H1 (cell line): ENCODE measurements around the gene IRS1. TPM values are rescaled to one million over a fixed set of nuclear protein-coding genes. Genes with fewer than 3 reads are reported as not detected.

Source experiments
- CTCF ChIA-PET: fragments of 300-600 bp; sonication (Branson Sonifier 250); formaldehyde crosslinking; loops from one replicate; lab custom pipeline; 2021; ENCODE audit not compliant: partially characterized antibody; lab: Charles Lee
- POLR2A ChIA-PET: fragments of 300-600 bp; sonication (Branson Sonifier 250); formaldehyde crosslinking; loops from one replicate; lab custom pipeline; 2021; ENCODE audit warnings: inconsistent platforms; ENCODE audit not compliant: partially characterized antibody; lab: Charles Lee
- DNase-seq, 2 experiments: peaks; one replicate each; pipeline versions ENCODE4 v3.0.0 to v3.0.0-alpha.2; 2010 to 2022; ENCODE audit warnings: low spot score in 2 of 2, low read depth in 1 of 2, mixed read lengths in 1 of 2
- FAIRE-seq: peaks from 2 replicates; lab custom pipeline; 2011; peaks lifted over from hg19 to GRCh38; lab: Jason Lieb, UNC
- H2AFZ ChIP-seq: 2 replicates; pipeline ENCODE4 v1.8.1; 2012; ENCODE audit warnings: low read length, inconsistent platforms
- H2AK5ac ChIP-seq: 2 replicates; pipeline ENCODE4 v1.6.1; 2013; ENCODE audit warnings: low read depth, low read length
- H2BK120ac ChIP-seq: replicated peaks from 2 replicates; pipeline ENCODE3; 2013; ENCODE audit warnings: low read depth, low read length, inconsistent platforms
- H2BK12ac ChIP-seq: 2 replicates; pipeline ENCODE4 v1.6.1; 2013; ENCODE audit warnings: low read depth, low read length
- H2BK15ac ChIP-seq: 2 replicates; pipeline ENCODE4 v1.6.1; 2013; ENCODE audit warnings: low read length
- H2BK20ac ChIP-seq: 2 replicates; pipeline ENCODE4 v1.6.1; 2013; ENCODE audit warnings: low read length
- H2BK5ac ChIP-seq: 2 replicates; pipeline ENCODE4 v1.6.1; 2013; ENCODE audit warnings: low read depth, low read length
- H3K14ac ChIP-seq: 2 replicates; pipeline ENCODE4 v1.6.1; 2013; ENCODE audit warnings: inconsistent platforms; ENCODE audit not compliant: insufficient read length
- H3K18ac ChIP-seq: 2 replicates; pipeline ENCODE4 v1.6.1; 2013; ENCODE audit warnings: low read length; ENCODE audit errors: extremely low read depth
- H3K23ac ChIP-seq: 2 replicates; pipeline ENCODE4 v1.6.1; 2013; ENCODE audit warnings: inconsistent platforms; ENCODE audit not compliant: insufficient read length
- H3K23me2 ChIP-seq: 2 replicates; pipeline ENCODE4 v1.6.1; 2013; ENCODE audit warnings: low read depth, low read length
- H3K27ac ChIP-seq: 2 replicates; pipeline ENCODE4 v1.6.1; 2011; ENCODE audit warnings: low read depth, low read length, inconsistent platforms
- H3K27me3 ChIP-seq, 4 experiments: replicated peaks in 1 of 4; 1 replicate in 1 of 4; 2 replicates in 3 of 4; pipeline versions ENCODE4 v1.6.1 to v1.8.1; 2011 to 2013; ENCODE audit warnings: low read length in 3 of 4, mild to moderate bottlenecking in 3 of 4, inconsistent platforms in 2 of 4, mixed read lengths in 2 of 4, moderate library complexity in 1 of 4; ENCODE audit not compliant: control insufficient read depth in 3 of 4, insufficient read depth in 3 of 4; ENCODE audit errors: extremely low read depth in 1 of 4
- H3K36me3 ChIP-seq, 4 experiments: 2 replicates each; pipeline versions ENCODE4 v1.6.1 to v1.8.1; 2011 to 2013; ENCODE audit warnings: mild to moderate bottlenecking in 4 of 4, low read length in 3 of 4, moderate library complexity in 2 of 4, control low read depth in 1 of 4, inconsistent platforms in 1 of 4; ENCODE audit not compliant: insufficient read depth in 4 of 4, control insufficient read depth in 2 of 4
- H3K4ac ChIP-seq: replicated peaks from 2 replicates; pipeline ENCODE3; 2013; ENCODE audit warnings: low read length, low read depth, mixed read lengths, inconsistent platforms; ENCODE audit not compliant: insufficient read length
- H3K4me1 ChIP-seq, 4 experiments: replicated peaks in 1 of 4; 1 replicate in 1 of 4; 2 replicates in 3 of 4; pipeline versions ENCODE4 v1.6.1 to v1.8.1; 2011 to 2013; ENCODE audit warnings: low read length in 3 of 4, inconsistent platforms in 2 of 4, mixed read lengths in 1 of 4; ENCODE audit not compliant: insufficient read depth in 4 of 4, control insufficient read depth in 3 of 4
- H3K4me2 ChIP-seq, 2 experiments: 2 replicates each; pipeline versions ENCODE4 v1.6.1 to v1.8.1; 2011 to 2013; ENCODE audit warnings: low read depth in 2 of 2, low read length in 2 of 2, control low read depth in 1 of 2, inconsistent platforms in 1 of 2, mild to moderate bottlenecking in 1 of 2; ENCODE audit not compliant: insufficient read depth in 1 of 2
- H3K4me3 ChIP-seq, 4 experiments: fragments of 200-600, 300-600 bp in 1 of 4; sonication (generic), shearing (Covaris generic), sonication (Bioruptor Twin) in 1 of 4; 2 replicates each; pipeline versions ENCODE4 v1.5.1 to v1.8.1; 2011 to 2016; ENCODE audit warnings: low read length in 4 of 4, low read depth in 3 of 4, control low read depth in 2 of 4, inconsistent platforms in 2 of 4, mild to moderate bottlenecking in 2 of 4, mixed read lengths in 1 of 4, moderate library complexity in 1 of 4; ENCODE audit not compliant: insufficient read depth in 2 of 4; ENCODE audit errors: extremely low read depth in 1 of 4
- H3K56ac ChIP-seq: replicated peaks from 2 replicates; pipeline ENCODE3; 2013; ENCODE audit warnings: low read depth, mild to moderate bottlenecking, mixed read lengths, low read length, inconsistent platforms; ENCODE audit not compliant: insufficient read length
- H3K79me1 ChIP-seq: 2 replicates; pipeline ENCODE4 v1.6.1; 2013; ENCODE audit warnings: low read depth, low read length, control low read depth
- H3K79me2 ChIP-seq, 2 experiments: 2 replicates each; pipeline versions ENCODE4 v1.6.1 to v1.8.1; 2012 to 2013; ENCODE audit warnings: low read length in 2 of 2, mild to moderate bottlenecking in 2 of 2, inconsistent platforms in 1 of 2; ENCODE audit not compliant: insufficient read depth in 2 of 2, control insufficient read depth in 1 of 2
- H3K9ac ChIP-seq, 4 experiments: replicated peaks in 1 of 4; 1 replicate in 1 of 4; 2 replicates in 3 of 4; pipeline versions ENCODE4 v1.6.1 to v1.8.1; 2011 to 2013; ENCODE audit warnings: low read depth in 3 of 4, low read length in 3 of 4, control low read depth in 2 of 4, mild to moderate bottlenecking in 2 of 4, moderate library complexity in 2 of 4, inconsistent platforms in 1 of 4; ENCODE audit errors: extremely low read depth in 1 of 4
- H3K9me3 ChIP-seq, 2 experiments: 2 replicates each; pipeline versions ENCODE4 v1.6.1 to v1.8.1; 2012 to 2013; ENCODE audit warnings: mild to moderate bottlenecking in 2 of 2, moderate library complexity in 2 of 2, control low read depth in 1 of 2, inconsistent platforms in 1 of 2, low read depth in 1 of 2, low read length in 1 of 2, mixed read lengths in 1 of 2; ENCODE audit not compliant: insufficient read depth in 2 of 2
- H4K20me1 ChIP-seq, 2 experiments: replicated peaks in 1 of 2; 2 replicates each; pipeline versions ENCODE3 to v1.8.1; 2011 to 2013; ENCODE audit warnings: inconsistent platforms in 2 of 2, low read length in 2 of 2, mild to moderate bottlenecking in 1 of 2; ENCODE audit not compliant: insufficient read depth in 2 of 2, control insufficient read depth in 1 of 2
- H4K5ac ChIP-seq: 2 replicates; pipeline ENCODE4 v1.6.1; 2013; ENCODE audit warnings: low read length, low read depth, mixed read lengths, inconsistent platforms; ENCODE audit not compliant: insufficient read length
- H4K8ac ChIP-seq: 2 replicates; pipeline ENCODE4 v1.8.0; 2013; ENCODE audit warnings: mild to moderate bottlenecking, moderate library complexity, low read length, inconsistent platforms; ENCODE audit not compliant: insufficient read depth; ENCODE audit errors: extremely low read depth
- H4K91ac ChIP-seq: replicated peaks from 2 replicates; pipeline ENCODE3; 2013; ENCODE audit warnings: low read length, mixed read lengths, inconsistent platforms; ENCODE audit not compliant: insufficient read length
- FOSL1 ChIP-seq: IDR thresholded peaks from 2 replicates; pipeline ENCODE4 v1.6.1; 2011; ENCODE audit warnings: mild to moderate bottlenecking, low read depth, low read length, moderate library complexity; ENCODE audit not compliant: insufficient read depth
- WGBS, 2 experiments: shearing (Covaris generic) in 1 of 2; methylation state at CpG; one replicate each; pipeline versions ENCODE4 v1.1.6 to v1.1.7; 2013 to 2015; ENCODE audit warnings: low lambda C conversion rate in 2 of 2, mixed read lengths in 2 of 2, inconsistent platforms in 1 of 2, low coverage in 1 of 2, missing lambda C conversion rate in 1 of 2; ENCODE audit not compliant: insufficient replicate concordance in 2 of 2, insufficient coverage in 1 of 2, insufficient read length in 1 of 2; ENCODE audit errors: extremely low coverage in 1 of 2, missing lambda C conversion rate in 1 of 2; 5-methylcytosine and 5-hydroxymethylcytosine counted together
- polyA plus RNA-seq, 7 experiments: library from polyadenylated mRNA; depleted of rRNA in 3 of 7; stranded (reverse) in 5 of 7; unstranded in 2 of 7; fragments of >200 nt in 5 of 7; fragments of 200-250 nt in 2 of 7; gene quantifications; 1 replicate in 5 of 7; 2 replicates in 1 of 7; 4 replicates in 1 of 7; pipeline versions ENCODE4 v1.2.1 to v1.2.3, GENCODE V29; 2011 to 2013; ENCODE audit warnings: missing spikeins in 2 of 7, mixed read lengths in 2 of 7
- total RNA-seq: library from RNA; stranded (reverse); fragmentation: NEBNext Ultra II Directional; extraction: Animal tissue kit (Norgen Biotek cat#: 25700); gene quantifications from 2 replicates; pipeline ENCODE4 v1.2.1, GENCODE V29; 2021

IRS1 gene
- total and polyA plus RNA-seq, 2 of the 8 experiments (the other 6 are each of a cell fraction or from before 2014, with no cell fraction given), result 9.1 to 26.9 TPM

GRCh38 chr2:226771067-226771466 lies 28.6 kb downstream of the IRS1 start:
- H3K4me1 ChIP-seq, result no peaks in the 10 kb centered on the region
- no peak overlapping the region for H2BK12ac ChIP-seq
- H4K8ac ChIP-seq, result no peak overlapping the region
- peak overlapping the region; percentile 34 for H3K4ac ChIP-seq
- POLR2A ChIA-PET, result no interaction called here
- H3K36me3 ChIP-seq, result peaks cover 0 to 8% (median 2%) of the 10 kb centered on the region in 4 experiments; a peak in 2 of 8 replicates
- H2BK120ac ChIP-seq, result no peak overlapping the region
- peaks cover 0 to 38% of the 10 kb centered on the region in 2 experiments; a peak in 2 of 4 replicates for H3K79me2 ChIP-seq
- TF ChIP-seq FOSL1, result no peak
- no peak overlapping the region for H4K5ac ChIP-seq
- H3K56ac ChIP-seq, result no peak overlapping the region
- H3K79me1 ChIP-seq, result no peaks in the 10 kb centered on the region; the same call in 1 of the 2 replicates
- H3K23ac ChIP-seq, result no peak overlapping the region
- no peak overlapping the region for H3K18ac ChIP-seq
- H2BK15ac ChIP-seq, result no peak overlapping the region
- CTCF ChIA-PET, result interaction anchor here (1.2 to 2.4 kb wide), 2 partner anchors 9 to 35 kb away, joined by 3 to 9 read pairs; no protein-coding TSS in a partner anchor
- H3K9ac ChIP-seq, result no peak overlapping the region
- H3K27ac ChIP-seq, result no peak overlapping the region
- no peaks in the 10 kb centered on the region for H3K23me2 ChIP-seq
- FAIRE-seq (no peak), DNase-seq (no peak)
- no peak overlapping the region for H2BK5ac ChIP-seq
- H4K91ac ChIP-seq, result no peak overlapping the region
- H3K27me3 ChIP-seq, result no peaks in the 10 kb centered on the region
- H4K20me1 ChIP-seq, result peaks cover 0 to 5% of the 10 kb centered on the region in 2 experiments
- H3K4me3 ChIP-seq, result no peak overlapping the region
- H3K9me3 ChIP-seq, result 0 out of 4 replicates have a peak, but pooled peaks cover 0 to 6% of the 10 kb centered on the region in 2 experiments
- H3K4me2 ChIP-seq, result no peak overlapping the region
- no peak overlapping the region for H2BK20ac ChIP-seq
- H3K14ac ChIP-seq, result no peak overlapping the region
- no peak overlapping the region; the same call in 1 of the 2 replicates for H2AK5ac ChIP-seq
- no peak overlapping the region for H2AFZ ChIP-seq
- WGBS, 2 experiments, result 94% methylated on average over 6 of the region's 6 CpGs; no CpG with 5 or more reads in 1 of the 2 experiments
